ENCODE results near the gene PREP.

The PREP gene

GRCh38 chr6:105305521-105305920 is 97.4 kb downstream of the PREP start:
- H3K4me3 ChIP-seq (ENCODE audit: low read length, poor library complexity, severe bottlenecking), result no peak overlapping the region
- no peaks in the 10 kb centered on the region for H3K27me3 ChIP-seq (ENCODE audit: insufficient read depth, low read length, poor library complexity, severe bottlenecking)
- no peaks in the 10 kb centered on the region for H3K9me3 ChIP-seq (ENCODE audit: insufficient read depth, low read depth, low read length)
- no peak for TF ChIP-seq EZH2phosphoT487 (IDR thresholded peaks at IDR 0.05; ENCODE audit: borderline replicate concordance)
- TF ChIP-seq CTCF (conservative IDR thresholded peaks at IDR 0.05; ENCODE audit: low read length), result no peak
- H3K9ac ChIP-seq (ENCODE audit: low read depth, low read length, poor library complexity, severe bottlenecking), result no peak overlapping the region
- no peaks in the 10 kb centered on the region for H4K20me1 ChIP-seq (ENCODE audit: insufficient read depth, low read length, poor library complexity, severe bottlenecking)
- no peaks in the 10 kb centered on the region for H3F3A ChIP-seq (ENCODE audit: low read depth)
- no peaks in the 10 kb centered on the region for H3K79me2 ChIP-seq (ENCODE audit: insufficient read depth, low read length)
- no peaks in the 10 kb centered on the region for H3K4me1 ChIP-seq (ENCODE audit: insufficient read depth, low read length, poor library complexity, severe bottlenecking)
- H3K9me2 ChIP-seq (replicated peaks; ENCODE audit: low read depth, low read length), result no peaks in the 10 kb centered on the region
- H3K4me2 ChIP-seq (ENCODE audit: low read depth, low read length, poor library complexity, severe bottlenecking), result no peak overlapping the region
- no peak overlapping the region for H2AFZ ChIP-seq (ENCODE audit: low read length)
- peaks cover 20% of the 10 kb centered on the region; the same call in 1 of the 2 replicates for H3K36me3 ChIP-seq (ENCODE audit: insufficient read depth, low read length)

- TF ChIP-seq CTCF (conservative IDR thresholded peaks at IDR 0.05; ENCODE audit: low read length) (no peak), EZH2phosphoT487 (IDR thresholded peaks at IDR 0.05; ENCODE audit: borderline replicate concordance) (no peak)
- H3K36me3 ChIP-seq (ENCODE audit: insufficient read depth, low read length), result peaks cover 20% of the 10 kb centered on the region; the same call in 1 of the 2 replicates
- H3K4me3 ChIP-seq (ENCODE audit: low read length, poor library complexity, severe bottlenecking), result no peak overlapping the region
- no peak overlapping the region for H3K4me2 ChIP-seq (ENCODE audit: low read depth, low read length, poor library complexity, severe bottlenecking)
- no peaks in the 10 kb centered on the region for H3K27me3 ChIP-seq (ENCODE audit: insufficient read depth, low read length, poor library complexity, severe bottlenecking)
- no peaks in the 10 kb centered on the region for H4K20me1 ChIP-seq (ENCODE audit: insufficient read depth, low read length, poor library complexity, severe bottlenecking)
- no peak overlapping the region for H2AFZ ChIP-seq (ENCODE audit: low read length)
- no peaks in the 10 kb centered on the region for H3K9me2 ChIP-seq (replicated peaks; ENCODE audit: low read depth, low read length)
- H3K4me1 ChIP-seq (ENCODE audit: insufficient read depth, low read length, poor library complexity, severe bottlenecking), result no peaks in the 10 kb centered on the region
- H3K79me2 ChIP-seq (ENCODE audit: insufficient read depth, low read length), result no peaks in the 10 kb centered on the region
- H3K9me3 ChIP-seq (ENCODE audit: insufficient read depth, low read depth, low read length), result no peaks in the 10 kb centered on the region
- H3F3A ChIP-seq (ENCODE audit: low read depth), result no peaks in the 10 kb centered on the region
- H3K9ac ChIP-seq (ENCODE audit: low read depth, low read length, poor library complexity, severe bottlenecking), result no peak overlapping the region
Measured at GRCh38 chr6:105304825-105305224, 98.1 kb downstream of the PREP start.

GRCh38 chr6:105304366-105304765 is 98.5 kb downstream of the PREP start:
- Histone ChIP-seq H3K9ac (ENCODE audit: low read depth, low read length, poor library complexity, severe bottlenecking) (no peak overlapping the region), H3K9me2 (replicated peaks; ENCODE audit: low read depth, low read length) (no peaks in the 10 kb centered on the region), H3K4me1 (ENCODE audit: insufficient read depth, low read length, poor library complexity, severe bottlenecking) (no peaks in the 10 kb centered on the region), H3K36me3 (ENCODE audit: insufficient read depth, low read length) (peaks cover 20% of the 10 kb centered on the region; the same call in 1 of the 2 replicates), H3K79me2 (ENCODE audit: insufficient read depth, low read length) (no peaks in the 10 kb centered on the region), H4K20me1 (ENCODE audit: insufficient read depth, low read length, poor library complexity, severe bottlenecking) (no peaks in the 10 kb centered on the region), H2AFZ (ENCODE audit: low read length) (no peak overlapping the region), H3K9me3 (ENCODE audit: insufficient read depth, low read depth, low read length) (no peaks in the 10 kb centered on the region), H3K4me3 (ENCODE audit: low read length, poor library complexity, severe bottlenecking) (no peak overlapping the region), H3K4me2 (ENCODE audit: low read depth, low read length, poor library complexity, severe bottlenecking) (no peak overlapping the region), H3K27me3 (ENCODE audit: insufficient read depth, low read length, poor library complexity, severe bottlenecking) (no peaks in the 10 kb centered on the region), H3F3A (ENCODE audit: low read depth) (no peaks in the 10 kb centered on the region)
- no peak for TF ChIP-seq EZH2phosphoT487 (IDR thresholded peaks at IDR 0.05; ENCODE audit: borderline replicate concordance)
- TF ChIP-seq CTCF (conservative IDR thresholded peaks at IDR 0.05; ENCODE audit: low read length), result no peak
